DMS153 treated with DMSO at 0.1 percent for 48 hours (cell line): Measurements from ENCODE around the gene MDC1.
A peak's percentile ranks its signal among the peaks of the same experiment; 100 is the strongest.
"Not testable (repeated sequence)": the region's sequence is repeated elsewhere in the genome, so short reads cannot be mapped to it uniquely, and the experiment has no call there.

Experiments used
- DNase-seq: peaks from one replicate; lab custom pipeline; 2025; ENCODE audit not compliant: unreplicated experiment; lab: John Stamatoyannopoulos, UW

MDC1 gene

GRCh38 chr6:30717129-30717844 is at the start of gene MDC1:
MDC1 (minus strand) TSS chr6:30717281; CDS start chr6:30715175, 2,106 bp downstream.
- peak; percentile 99 for DNase-seq

GRCh38 chr6:30766461-30767157 is 49.5 kb upstream of the MDC1 start:
- DNase-seq, result no peak

GRCh38 chr6:30765495-30765894 is 48.4 kb upstream of the MDC1 start:
- not testable (repeated sequence) for DNase-seq

- DNase-seq, result not testable (repeated sequence)
These were observed 47.5 kb upstream of the MDC1 start for GRCh38 chr6:30764490-30765043.

- no peak for DNase-seq
These were observed 46.8 kb upstream of the MDC1 start for GRCh38 chr6:30763618-30764489.

- DNase-seq, result no peak
These were observed 46.1 kb upstream of the MDC1 start for GRCh38 chr6:30763155-30763617.

GRCh38 chr6:30761791-30762429 is 44.8 kb upstream of the MDC1 start:
- DNase-seq, result no peak

DNA sequence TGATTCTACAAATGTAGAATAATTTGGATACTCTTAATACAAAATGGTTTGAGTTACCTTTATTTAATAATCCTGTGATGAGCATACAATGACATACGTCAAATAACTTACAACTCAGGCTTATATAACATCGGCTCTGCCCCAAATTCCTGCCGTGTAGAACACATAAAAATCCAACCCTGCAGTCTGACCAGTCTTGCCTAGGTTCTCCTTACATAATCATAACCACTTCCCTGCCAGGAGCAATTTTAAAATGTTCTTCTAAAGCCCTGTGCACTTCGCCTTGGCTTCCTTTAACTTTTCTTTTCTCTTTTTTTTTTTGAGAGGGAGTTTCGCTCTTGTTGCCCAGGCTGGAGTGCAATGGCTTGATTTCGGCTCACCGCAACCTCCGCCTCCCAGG is 43.5 kb upstream of the MDC1 start:
- DNase-seq, result no peak

GRCh38 chr6:30759575-30760239 is 42.6 kb upstream of the MDC1 start:
- DNase-seq, result no peak

DNA sequence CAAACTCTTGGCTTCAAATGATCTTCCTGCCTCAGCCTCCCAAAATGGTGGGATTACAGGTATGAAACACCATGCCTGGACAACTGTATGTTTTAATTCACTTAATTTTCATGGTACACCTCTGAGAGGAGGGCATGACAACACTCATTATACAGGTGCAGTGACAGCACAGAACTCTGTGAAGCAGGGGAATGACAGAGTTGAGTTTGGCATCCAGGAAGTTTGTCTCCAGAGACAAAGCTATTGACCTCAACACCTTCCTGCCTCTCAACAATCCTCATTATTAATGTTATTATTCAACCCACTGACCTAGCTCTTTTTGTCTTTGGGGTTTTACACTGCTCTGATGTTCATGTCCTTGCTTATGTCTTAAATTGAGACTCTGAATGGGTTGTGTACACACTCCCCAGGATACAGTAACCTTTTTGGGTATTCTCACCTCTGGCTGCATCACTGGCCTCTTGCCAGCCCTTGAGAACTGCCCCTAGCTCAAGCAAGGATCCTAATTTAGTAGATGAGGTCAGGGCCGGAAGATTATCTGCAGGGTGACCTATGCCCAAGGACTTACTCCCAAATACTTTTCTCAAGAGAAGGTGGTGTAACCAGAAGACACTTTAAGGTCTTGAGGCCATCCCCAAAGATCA is 40.3 kb upstream of the MDC1 start:
- DNase-seq, result no peak

DNA sequence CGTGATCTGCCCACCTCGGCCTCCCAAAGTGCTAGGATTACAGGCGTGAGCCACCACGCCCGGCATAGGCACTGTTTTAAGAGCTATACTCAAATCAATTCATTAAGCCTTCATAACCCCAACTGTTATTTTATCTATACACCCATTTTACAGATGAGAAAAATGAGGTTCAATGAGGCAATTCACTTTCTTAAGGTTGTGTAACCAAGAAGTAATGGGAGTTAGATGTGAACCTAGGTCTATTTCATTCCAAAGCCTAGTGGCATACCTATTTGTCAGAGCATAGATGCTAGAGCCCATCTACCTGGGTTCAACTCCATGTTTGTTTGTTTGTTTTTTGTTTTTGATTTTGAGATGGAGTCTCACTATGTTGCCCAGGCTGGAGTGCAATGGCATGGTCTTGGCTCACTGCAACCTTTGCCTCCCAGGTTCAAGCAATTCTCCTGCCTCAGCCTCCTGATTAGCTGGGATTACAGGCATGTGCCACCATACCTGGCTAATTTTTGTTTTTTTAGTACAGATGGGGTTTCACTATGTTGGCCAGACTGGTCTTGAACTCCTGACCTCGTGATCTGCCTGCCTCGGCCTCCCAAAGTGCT is 39.4 kb upstream of the MDC1 start:
- DNase-seq, result not testable (repeated sequence)

DNA sequence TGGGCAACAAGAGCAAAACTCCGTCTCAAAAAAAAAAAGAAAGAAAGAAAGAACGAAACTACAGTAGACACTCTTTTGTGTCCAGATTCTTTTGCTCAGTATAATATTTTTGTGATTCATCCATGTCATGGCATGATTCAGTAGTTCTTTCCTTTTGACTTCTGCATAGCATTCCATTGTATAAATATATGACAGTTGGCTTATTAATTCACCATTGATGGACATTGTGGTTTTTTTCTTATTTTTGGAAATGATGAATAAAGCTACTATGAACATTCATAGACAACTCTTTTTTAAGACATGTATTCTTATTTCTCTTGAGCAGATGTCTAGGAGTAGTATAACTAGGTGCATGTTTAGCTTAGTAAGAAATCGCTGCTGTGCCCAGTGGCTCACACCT is 37.5 kb upstream of the MDC1 start:
- DNase-seq, result no peak

DNA sequence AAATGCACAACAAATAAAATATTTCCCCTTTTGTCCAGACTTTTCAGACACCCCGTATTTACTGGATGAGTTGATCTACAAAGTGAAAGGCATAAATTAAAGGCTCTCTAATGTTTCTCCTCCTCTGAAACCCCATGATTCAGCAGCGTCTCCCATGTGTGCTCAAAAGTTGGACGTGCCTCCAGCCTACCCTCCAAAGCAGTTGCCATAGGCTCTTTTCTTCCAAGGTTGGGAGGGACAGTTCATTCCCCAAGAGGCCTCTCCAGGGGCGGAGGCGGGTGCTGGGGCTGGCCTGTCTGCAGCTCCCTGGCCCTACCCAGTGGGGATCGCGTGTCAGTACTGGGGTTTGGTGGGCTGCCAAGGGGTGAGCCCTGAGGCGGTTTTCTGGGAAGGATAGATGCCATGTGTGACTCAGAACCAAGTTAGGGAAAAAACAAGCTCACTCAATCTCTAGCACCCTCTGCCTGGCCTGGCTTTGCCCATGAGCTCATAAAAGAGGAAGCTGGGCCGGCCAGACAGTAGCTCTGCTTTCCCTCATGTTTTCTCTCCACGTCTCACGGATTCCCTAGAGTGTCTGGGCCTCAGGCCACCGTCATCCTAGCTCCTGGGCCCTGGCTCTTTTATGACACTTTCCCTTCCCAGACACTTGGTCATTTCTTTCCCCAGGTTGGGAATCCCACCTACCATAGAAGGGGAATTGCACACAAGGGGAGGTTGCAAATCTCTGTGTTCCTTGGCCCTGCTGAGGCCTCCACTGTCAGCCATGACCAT is 35.3 kb upstream of the MDC1 start:
- no peak for DNase-seq

DNA sequence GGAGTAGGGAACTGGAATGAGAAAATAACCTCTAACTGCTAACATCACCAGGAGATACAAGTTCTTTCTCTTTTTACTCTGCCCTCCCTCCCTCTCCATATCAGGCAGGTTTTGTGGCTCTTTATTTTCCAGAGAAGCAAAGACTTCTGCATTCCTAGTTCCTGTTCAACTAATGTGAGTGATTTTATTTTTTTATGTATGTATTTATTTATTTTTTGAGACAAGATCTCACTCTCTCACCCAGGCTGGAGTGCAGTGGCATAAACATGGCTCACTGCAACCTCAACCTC is 33.2 kb upstream of the MDC1 start:
- DNase-seq, result no peak

DNA sequence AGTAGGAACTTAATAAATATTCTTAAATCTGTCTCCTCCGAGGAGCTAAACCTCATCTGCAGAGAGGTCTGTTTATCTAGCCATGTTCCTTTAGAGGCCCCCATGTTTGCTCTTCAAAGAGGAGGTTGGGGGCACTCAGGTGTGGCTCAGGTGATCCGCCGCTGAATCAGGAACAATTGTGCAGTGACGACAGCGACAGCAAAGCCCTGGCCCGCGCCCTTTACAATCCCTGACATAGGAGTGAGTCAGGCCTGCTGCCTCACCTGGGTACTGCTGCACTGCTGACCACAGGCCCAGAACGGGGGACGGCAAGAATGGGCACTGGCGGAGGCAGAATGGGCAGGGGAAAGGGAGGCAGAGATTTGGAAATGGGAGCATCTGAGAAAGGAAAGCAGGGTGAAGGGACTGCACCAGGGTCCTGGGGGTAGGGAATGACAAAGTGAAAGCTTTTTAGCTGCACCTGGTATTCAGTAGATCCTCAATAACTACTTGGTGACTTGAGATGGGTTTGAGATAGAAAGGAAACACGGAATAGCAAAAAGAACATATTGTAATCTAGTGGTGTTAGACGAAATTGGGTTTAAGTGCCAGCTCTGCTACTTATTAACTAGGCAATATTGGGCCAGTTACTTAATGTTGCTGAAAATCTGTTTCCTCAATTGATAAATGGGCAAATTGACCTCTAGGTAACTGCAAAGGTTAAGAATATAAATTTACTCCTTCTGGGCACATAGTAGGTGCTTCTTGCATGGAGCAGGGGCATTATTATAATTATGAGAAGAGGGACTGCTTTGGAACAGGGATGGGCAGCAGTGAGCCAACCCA is 32.7 kb upstream of the MDC1 start:
- no peak for DNase-seq

- DNase-seq, result no peak
These were observed 31.9 kb upstream of the MDC1 start for GRCh38 chr6:30748851-30749540.
